ENCODE results near the gene KRT33B.
"Not testable (repeated sequence)": the region's sequence is repeated elsewhere in the genome, so short reads cannot be mapped to it uniquely, and the experiment has no call there.

Gene KRT33B

DNA sequence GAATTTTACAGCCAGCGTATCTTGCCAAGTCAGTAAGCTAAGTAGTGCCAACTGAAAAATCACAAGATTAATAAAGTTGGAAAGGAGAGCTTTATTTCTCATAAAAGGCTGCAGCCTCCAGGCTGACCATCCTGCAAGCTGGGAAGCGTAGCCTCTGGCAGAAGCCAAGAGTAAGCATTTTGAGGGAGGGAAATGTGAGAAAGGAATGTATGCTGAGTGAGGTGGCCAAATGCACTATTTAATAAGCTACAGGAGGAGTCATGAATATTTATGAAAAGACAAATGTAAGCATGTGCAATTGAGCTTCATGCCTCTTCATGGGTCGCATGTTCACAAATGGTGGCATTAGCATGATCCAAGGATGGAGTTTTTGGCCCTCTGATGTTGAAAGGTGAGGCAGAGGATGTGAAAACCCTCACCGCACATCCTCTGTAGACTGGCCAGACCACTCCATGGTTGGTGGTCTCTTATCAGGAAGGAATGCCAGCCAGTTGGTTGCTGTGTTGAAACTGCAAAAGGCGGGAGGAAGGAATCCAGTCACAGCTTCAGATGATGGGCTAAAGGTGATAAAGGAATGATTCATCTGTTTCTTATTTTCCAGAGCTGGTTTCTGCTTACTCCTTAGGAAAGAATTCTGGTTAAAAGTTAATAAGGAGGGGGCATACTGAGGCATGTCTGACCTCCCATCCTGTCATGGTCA is 9.2 kb downstream of the KRT33B start:
- peaks cover 2% of the 10 kb centered on the region for H3K9me3 ChIP-seq (ENCODE audit: severe bottlenecking)
- ATAC-seq (ENCODE audit: low read depth) (peak; percentile 72), DNase-seq (ENCODE audit: low spot score) (no peak)
- peaks cover 4% of the 10 kb centered on the region; the same call in 1 of the 2 replicates for H3K36me3 ChIP-seq (ENCODE audit: low read depth)
- no peak overlapping the region for H3K4me3 ChIP-seq (ENCODE audit: severe bottlenecking)
- no peak overlapping the region for H3K27ac ChIP-seq (ENCODE audit: poor library complexity, severe bottlenecking)
- peaks cover 3% of the 10 kb centered on the region for H3K4me1 ChIP-seq (ENCODE audit: insufficient read depth, poor library complexity, severe bottlenecking)
- TF ChIP-seq CTCF (IDR thresholded peaks at IDR 0.05; ENCODE audit: poor library complexity, severe bottlenecking) = no peak
- H3K27me3 ChIP-seq (ENCODE audit: insufficient read depth, poor library complexity, severe bottlenecking) = no peaks in the 10 kb centered on the region

GRCh38 chr17:41354536-41354935 is 15.1 kb downstream of the KRT33B start:
- no peak for DNase-seq (ENCODE audit: low spot score)

DNA sequence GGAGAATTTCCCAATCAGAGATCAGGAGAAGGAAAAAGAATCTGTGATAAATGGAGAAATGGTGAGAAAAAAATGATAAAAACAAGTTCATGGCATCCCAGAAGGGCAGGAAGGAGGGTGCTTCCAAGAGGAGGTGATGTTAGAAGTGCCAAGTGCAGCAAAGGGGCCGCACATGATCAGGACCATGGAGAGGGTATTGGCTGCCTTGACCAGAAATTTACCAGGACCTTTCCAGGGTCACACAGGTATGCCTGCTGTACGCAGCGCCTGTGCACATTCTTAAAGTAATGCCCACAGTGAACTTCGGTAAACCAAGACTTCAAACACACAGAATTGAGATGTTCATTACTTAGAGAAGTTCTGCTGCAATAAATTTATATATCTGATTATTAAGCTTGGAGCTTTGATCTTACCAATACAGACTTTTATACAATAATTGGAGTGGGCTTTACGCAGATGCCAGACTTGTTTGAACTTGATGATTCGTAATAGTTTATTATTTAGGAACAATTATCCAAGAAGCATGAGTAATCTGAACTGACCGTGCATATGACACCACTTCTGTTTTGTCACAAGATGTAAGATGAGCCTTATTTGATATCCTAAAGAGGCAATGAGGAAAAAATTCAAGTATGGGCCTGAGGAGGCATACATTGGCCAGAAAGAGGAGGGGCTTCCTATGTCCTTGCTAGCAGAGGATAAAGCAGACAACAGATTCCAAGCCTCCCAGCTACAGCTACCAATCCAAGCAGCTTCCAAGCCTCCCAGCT is 16.8 kb downstream of the KRT33B start:
- H3K4me3 ChIP-seq (ENCODE audit: severe bottlenecking) = no peak overlapping the region
- peaks cover 5% of the 10 kb centered on the region; the same call in 1 of the 2 replicates for H3K36me3 ChIP-seq (ENCODE audit: low read depth)
- peak; percentile 93 for ATAC-seq (ENCODE audit: low read depth)
- no peaks in the 10 kb centered on the region for H3K27me3 ChIP-seq (ENCODE audit: insufficient read depth, poor library complexity, severe bottlenecking)
- no peak for DNase-seq (ENCODE audit: low spot score)
- TF ChIP-seq CTCF (IDR thresholded peaks at IDR 0.05; ENCODE audit: poor library complexity, severe bottlenecking) = no peak
- peak overlapping the region; percentile 47 for H3K27ac ChIP-seq (ENCODE audit: poor library complexity, severe bottlenecking)
- peaks cover 32% of the 10 kb centered on the region for H3K4me1 ChIP-seq (ENCODE audit: insufficient read depth, poor library complexity, severe bottlenecking)
- peaks cover 2% of the 10 kb centered on the region for H3K9me3 ChIP-seq (ENCODE audit: severe bottlenecking)

More at GRCh38 chr17:41354536-41354935, 15.1 kb downstream of the KRT33B start:
- Histone ChIP-seq H3K4me1 (ENCODE audit: insufficient read depth, poor library complexity, severe bottlenecking) (peaks cover 28% of the 10 kb centered on the region), H3K27me3 (ENCODE audit: insufficient read depth, poor library complexity, severe bottlenecking) (no peaks in the 10 kb centered on the region), H3K4me3 (ENCODE audit: severe bottlenecking) (no peak overlapping the region), H3K27ac (ENCODE audit: poor library complexity, severe bottlenecking) (no peak overlapping the region), H3K9me3 (ENCODE audit: severe bottlenecking) (peaks cover 2% of the 10 kb centered on the region), H3K36me3 (ENCODE audit: low read depth) (peaks cover 5% of the 10 kb centered on the region; the same call in 1 of the 2 replicates)
- no peak for ATAC-seq (ENCODE audit: low read depth)
- no peak for TF ChIP-seq CTCF (IDR thresholded peaks at IDR 0.05; ENCODE audit: poor library complexity, severe bottlenecking)

- no peak for ATAC-seq (ENCODE audit: low read depth)
- no peaks in the 10 kb centered on the region for H3K27me3 ChIP-seq (ENCODE audit: insufficient read depth, poor library complexity, severe bottlenecking)
- H3K4me1 ChIP-seq (ENCODE audit: insufficient read depth, poor library complexity, severe bottlenecking) = peaks cover 32% of the 10 kb centered on the region
- TF ChIP-seq CTCF (IDR thresholded peaks at IDR 0.05; ENCODE audit: poor library complexity, severe bottlenecking) = no peak
- no peak overlapping the region for H3K4me3 ChIP-seq (ENCODE audit: severe bottlenecking)
- H3K36me3 ChIP-seq (ENCODE audit: low read depth) = peaks cover 5% of the 10 kb centered on the region; the same call in 1 of the 2 replicates
- H3K27ac ChIP-seq (ENCODE audit: poor library complexity, severe bottlenecking) = no peak overlapping the region
- no peak for DNase-seq (ENCODE audit: low spot score)
- no peaks in the 10 kb centered on the region for H3K9me3 ChIP-seq (ENCODE audit: severe bottlenecking)
Measured at GRCh38 chr17:41351177-41351576, 18.4 kb downstream of the KRT33B start.

DNA sequence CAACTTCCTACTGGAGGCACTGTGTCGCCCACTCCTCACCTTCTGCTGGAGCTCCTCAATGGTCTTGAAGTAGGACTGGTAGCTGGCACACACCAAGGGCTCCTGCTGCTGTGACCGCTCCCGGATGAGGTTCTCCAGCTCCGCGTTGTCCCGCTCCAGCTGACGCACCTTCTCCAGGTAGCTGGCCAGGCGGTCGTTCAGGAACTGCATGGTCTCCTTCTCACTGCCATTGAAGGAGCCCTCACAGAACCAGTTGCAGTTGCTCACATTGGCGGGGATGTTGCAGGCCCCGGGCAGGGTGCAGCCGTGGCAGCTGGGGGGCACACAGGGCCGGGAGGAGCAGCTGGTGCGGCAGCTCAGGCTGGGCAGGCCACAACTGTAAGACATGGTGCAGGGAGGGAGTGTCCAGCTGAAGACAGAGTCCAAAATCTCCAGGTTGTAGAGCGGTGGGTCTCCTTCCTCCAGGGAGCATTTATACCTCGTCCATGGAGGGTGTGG is 19.2 kb downstream of the KRT33B start, which contains the start of gene KRT33A:
KRT33A (minus strand) TSS at position 448 of the 498 bp plus-strand sequence; CDS start at position 387, 61 bp downstream.
- not testable (repeated sequence) for H3K27ac ChIP-seq (ENCODE audit: poor library complexity, severe bottlenecking); H3K36me3 ChIP-seq (ENCODE audit: low read depth); H3K4me3 ChIP-seq (ENCODE audit: severe bottlenecking); ATAC-seq (ENCODE audit: low read depth); H3K9me3 ChIP-seq (ENCODE audit: severe bottlenecking); H3K27me3 ChIP-seq (ENCODE audit: insufficient read depth, poor library complexity, severe bottlenecking); DNase-seq (ENCODE audit: low spot score)
- H3K4me1 ChIP-seq (ENCODE audit: insufficient read depth, poor library complexity, severe bottlenecking) = peaks cover 32% of the 10 kb centered on the region

Data from RWPE2 (cell line).